Peyer's patch (tissue), 4 donors: ENCODE measurements around the gene PLAAT5.

ENCODE experiments used
- POLR2A ChIP-seq, 2 donors: fragments of 450-650 bp; IDR thresholded peaks; one replicate each; pipeline ENCODE4 v1.5.1; 2017; ENCODE audit warnings: antibody characterized with exemption in 2 of 2, mild to moderate bottlenecking in 2 of 2, moderate library complexity in 2 of 2
- TF ChIP-seq, protein P1 (sequence below), 6 experiments: fragments of 450-650 bp in 4 of 6; fragments of 200-600 bp in 2 of 6; sonication (generic) in 1 of 6; IDR thresholded peaks; one replicate each; pipeline ENCODE4 v1.5.1; 2017 to 2019; ENCODE audit warnings: antibody characterized with exemption in 6 of 6, mild to moderate bottlenecking in 3 of 6, moderate library complexity in 1 of 6

DNA sequence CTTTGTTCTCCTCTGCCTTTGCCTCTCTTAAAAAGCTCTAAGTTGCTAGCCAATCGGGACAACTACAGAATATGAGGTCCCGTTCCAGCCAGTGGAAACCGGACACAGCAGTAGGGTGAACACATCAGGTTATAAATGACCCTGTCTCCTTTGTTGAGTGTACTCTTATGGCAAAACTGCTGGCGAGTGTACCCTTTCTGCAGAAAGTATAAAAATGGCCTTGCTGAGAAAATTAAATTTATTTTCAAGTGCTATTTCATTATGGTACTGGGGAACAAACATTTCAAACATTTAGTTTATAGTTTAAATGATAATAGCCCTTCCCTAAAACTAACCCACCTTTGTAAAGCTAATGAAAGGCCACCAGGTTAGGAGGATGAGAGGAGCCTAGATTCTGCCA, 8.9 kb upstream of the PLAAT5 start:
- TF ChIP-seq POLR2A (IDR thresholded peaks at IDR 0.05) = no peak
- TF ChIP-seq, protein P1, sequence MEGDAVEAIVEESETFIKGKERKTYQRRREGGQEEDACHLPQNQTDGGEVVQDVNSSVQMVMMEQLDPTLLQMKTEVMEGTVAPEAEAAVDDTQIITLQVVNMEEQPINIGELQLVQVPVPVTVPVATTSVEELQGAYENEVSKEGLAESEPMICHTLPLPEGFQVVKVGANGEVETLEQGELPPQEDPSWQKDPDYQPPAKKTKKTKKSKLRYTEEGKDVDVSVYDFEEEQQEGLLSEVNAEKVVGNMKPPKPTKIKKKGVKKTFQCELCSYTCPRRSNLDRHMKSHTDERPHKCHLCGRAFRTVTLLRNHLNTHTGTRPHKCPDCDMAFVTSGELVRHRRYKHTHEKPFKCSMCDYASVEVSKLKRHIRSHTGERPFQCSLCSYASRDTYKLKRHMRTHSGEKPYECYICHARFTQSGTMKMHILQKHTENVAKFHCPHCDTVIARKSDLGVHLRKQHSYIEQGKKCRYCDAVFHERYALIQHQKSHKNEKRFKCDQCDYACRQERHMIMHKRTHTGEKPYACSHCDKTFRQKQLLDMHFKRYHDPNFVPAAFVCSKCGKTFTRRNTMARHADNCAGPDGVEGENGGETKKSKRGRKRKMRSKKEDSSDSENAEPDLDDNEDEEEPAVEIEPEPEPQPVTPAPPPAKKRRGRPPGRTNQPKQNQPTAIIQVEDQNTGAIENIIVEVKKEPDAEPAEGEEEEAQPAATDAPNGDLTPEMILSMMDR (IDR thresholded peaks at IDR 0.05) = no peak
